Naive thymus-derived CD4-positive, alpha-beta T cell (primary cell): ENCODE data around the gene CBLB. TPM values are rescaled to one million over a fixed set of nuclear protein-coding genes. Genes with fewer than 3 reads are reported as not detected.

Source experiments
- ATAC-seq: fragments of 150-1000 bp; cut with Tn5 transposase; 2 replicates; pipeline ENCODE4 v1.10.0; 2021; ENCODE audit warnings: mild to moderate bottlenecking, moderate library complexity
- CTCF ChIA-PET: fragments of 350-600 bp; sonication (Branson Sonifier 250); formaldehyde crosslinking; loops from one replicate; lab custom pipeline; 2021; ENCODE audit warnings: antibody characterized with exemption; lab: Charles Lee
- POLR2A ChIA-PET: fragments of 350-600 bp; sonication (Branson Sonifier 250); formaldehyde crosslinking; loops from one replicate; lab custom pipeline; 2021; ENCODE audit warnings: antibody characterized with exemption, inconsistent platforms; lab: Charles Lee
- DNase-seq, 9 donors: peaks; one replicate each; pipeline versions ENCODE4 v3.0.0 to v3.0.0-alpha.2; 2020 to 2022; ENCODE audit warnings: mixed read lengths in 1 of 9
- H3K27ac ChIP-seq: one replicate; pipeline ENCODE4 v1.7.0; 2013; ENCODE audit warnings: mild to moderate bottlenecking, low read depth, low read length, moderate library complexity
- H3K27me3 ChIP-seq, 2 donors: one replicate each; pipeline ENCODE4 v1.7.0; 2013; ENCODE audit warnings: low read length in 2 of 2, mild to moderate bottlenecking in 2 of 2, moderate library complexity in 2 of 2; ENCODE audit not compliant: control insufficient read depth in 2 of 2, insufficient read depth in 2 of 2
- H3K36me3 ChIP-seq, 3 experiments: 1 replicate in 2 of 3; 2 replicates in 1 of 3; pipeline ENCODE4 v1.7.0; 2013; ENCODE audit warnings: low read length in 3 of 3, mild to moderate bottlenecking in 3 of 3, moderate library complexity in 1 of 3; ENCODE audit not compliant: insufficient read depth in 3 of 3, control insufficient read depth in 2 of 3
- H3K4me1 ChIP-seq, 2 donors: one replicate each; pipeline ENCODE4 v1.7.0; 2013; ENCODE audit warnings: low read length in 2 of 2, mild to moderate bottlenecking in 2 of 2, moderate library complexity in 1 of 2; ENCODE audit not compliant: control insufficient read depth in 2 of 2, insufficient read depth in 2 of 2
- H3K4me3 ChIP-seq: 2 replicates; pipeline ENCODE4 v1.7.0; 2013; ENCODE audit warnings: mild to moderate bottlenecking, low read length
- H3K9me3 ChIP-seq, 3 experiments: 1 replicate in 2 of 3; 2 replicates in 1 of 3; pipeline ENCODE4 v1.7.0; 2013; ENCODE audit warnings: low read length in 3 of 3; ENCODE audit not compliant: control insufficient read depth in 2 of 3
- H3K27ac Mint-ChIP-seq, 9 donors: one replicate each; pipeline ENCODE4 v1.8.0; 2020 to 2022; ENCODE audit warnings: mixed read lengths in 9 of 9, mild to moderate bottlenecking in 8 of 9, moderate library complexity in 5 of 9, inconsistent platforms in 2 of 9
- H3K27me3 Mint-ChIP-seq, 5 donors: one replicate each; pipeline ENCODE4 v1.8.0; 2021 to 2022; ENCODE audit warnings: mixed read lengths in 5 of 5, mild to moderate bottlenecking in 1 of 5
- H3K36me3 Mint-ChIP-seq, 5 donors: one replicate each; pipeline ENCODE4 v1.8.0; 2020 to 2022; ENCODE audit warnings: mixed read lengths in 5 of 5, mild to moderate bottlenecking in 3 of 5, inconsistent platforms in 1 of 5
- H3K4me1 Mint-ChIP-seq, 7 donors: one replicate each; pipeline ENCODE4 v1.8.0; 2020 to 2022; ENCODE audit warnings: mixed read lengths in 7 of 7, mild to moderate bottlenecking in 3 of 7, inconsistent platforms in 1 of 7
- H3K4me3 Mint-ChIP-seq, 10 donors: one replicate each; pipeline ENCODE4 v1.8.0; 2020 to 2022; ENCODE audit warnings: mild to moderate bottlenecking in 10 of 10, mixed read lengths in 10 of 10, moderate library complexity in 6 of 10, inconsistent platforms in 2 of 10
- H3K9me3 Mint-ChIP-seq, 11 donors: one replicate each; pipeline ENCODE4 v1.8.0; 2020 to 2022; ENCODE audit warnings: mixed read lengths in 11 of 11, mild to moderate bottlenecking in 4 of 11, inconsistent platforms in 1 of 11, moderate library complexity in 1 of 11
- intact Hi-C, 2 donors: fragments of 100-400 bp; cut with micrococcal nuclease; formaldehyde crosslinking; loops; one replicate each; pipeline ENCODE4 v1.15.1; 2023
- polyA plus RNA-seq, 2 donors: library from polyadenylated mRNA; unstranded; fragments of 300-500 nt; fragmentation: Illumina TruSeq; gene quantifications; one replicate each; pipeline ENCODE4 v1.2.3, GENCODE V29; 2021
- total RNA-seq, 6 experiments: library from RNA in 5 of 6; stranded (reverse) in 5 of 6; gene quantifications; 1 replicate in 5 of 6; 2 replicates in 1 of 6; pipeline ENCODE4 v1.2.3 and lab custom pipeline; 2021 to 2026

CBLB gene
- total and polyA plus RNA-seq, 7 experiments from 2014 or later: 22.4 to 135 (median 97.8) TPM

- Mint-ChIP-seq H3K9me3 (peaks cover 0 to 6% (median 0%) of the 10 kb centered on the region in 11 donors), H3K4me1 (no peaks in the 10 kb centered on the region), H3K4me3 (no peak overlapping the region), H3K27me3 (no peaks in the 10 kb centered on the region), H3K36me3 (peaks cover 0 to 6% (median 0%) of the 10 kb centered on the region in 5 donors), H3K27ac (peak overlapping the region in 1 of 9 donors; percentile 26)
- H3K27ac ChIP-seq: no peak overlapping the region
- no peak overlapping the region for H3K4me3 ChIP-seq
- H3K9me3 ChIP-seq: no peaks in the 10 kb centered on the region
- no peak for ATAC-seq
- CTCF ChIA-PET: no interaction called here
- POLR2A ChIA-PET: interaction anchor here (0.5 to 1.1 kb wide), 2 partner anchors 9 to 54 kb away, joined by 3 read pairs; no protein-coding TSS in a partner anchor
- H3K4me1 ChIP-seq: no peaks in the 10 kb centered on the region
- no peaks in the 10 kb centered on the region for H3K27me3 ChIP-seq
- no peak for DNase-seq
- H3K36me3 ChIP-seq: no peaks in the 10 kb centered on the region
- intact Hi-C loops: no loop called here
These were observed 30.7 kb upstream of the CBLB start for GRCh38 chr3:105899516-105899915.

- ChIA-PET CTCF (no interaction called here), POLR2A (interaction anchor here (0.6 to 1.5 kb wide), 2 partner anchors 9 to 54 kb away, joined by 3 read pairs; no protein-coding TSS in a partner anchor)
- Mint-ChIP-seq H3K36me3 (peaks cover 0 to 17% (median 0%) of the 10 kb centered on the region in 5 donors), H3K27ac (peak overlapping the region in 8 of 9 donors; percentile 1 to 75 (median 28)), H3K27me3 (no peaks in the 10 kb centered on the region), H3K4me3 (peak overlapping the region in 2 of 10 donors; percentile 8 to 23), H3K9me3 (peaks cover 0 to 2% (median 0%) of the 10 kb centered on the region in 11 donors), H3K4me1 (peaks cover 5 to 16% (median 11%) of the 10 kb centered on the region in 7 donors)
- H3K27me3 ChIP-seq: no peaks in the 10 kb centered on the region
- intact Hi-C loops: loop anchor here in 1 of 2 donors (1.0 kb wide), 1 partner anchor 8 kb away; no protein-coding TSS in a partner anchor
- no peak for DNase-seq
- no peak overlapping the region for H3K27ac ChIP-seq
- H3K4me1 ChIP-seq: no peaks in the 10 kb centered on the region
- H3K9me3 ChIP-seq: no peaks in the 10 kb centered on the region
- no peak overlapping the region for H3K4me3 ChIP-seq
- ATAC-seq: no peak
- no peaks in the 10 kb centered on the region for H3K36me3 ChIP-seq
These were observed 22.3 kb upstream of the CBLB start for GRCh38 chr3:105891101-105891500.

- ChIA-PET CTCF (no interaction called here), POLR2A (no interaction called here)
- Mint-ChIP-seq H3K4me1 (peaks cover 5 to 17% (median 13%) of the 10 kb centered on the region in 7 donors), H3K27me3 (no peaks in the 10 kb centered on the region), H3K36me3 (peaks cover 0 to 17% (median 0%) of the 10 kb centered on the region in 5 donors), H3K9me3 (peaks cover 0 to 2% (median 0%) of the 10 kb centered on the region in 11 donors), H3K4me3 (no peak overlapping the region), H3K27ac (no peak overlapping the region)
- Histone ChIP-seq H3K9me3 (no peaks in the 10 kb centered on the region), H3K4me3 (no peak overlapping the region), H3K27me3 (no peaks in the 10 kb centered on the region), H3K27ac (no peak overlapping the region), H3K36me3 (no peaks in the 10 kb centered on the region), H3K4me1 (no peaks in the 10 kb centered on the region)
- ATAC-seq: no peak
- no peak for DNase-seq
- intact Hi-C loops: no loop called here
These were observed 20.1 kb upstream of the CBLB start for GRCh38 chr3:105888621-105889579.

- Histone ChIP-seq H3K9me3 (no peaks in the 10 kb centered on the region), H3K4me1 (no peaks in the 10 kb centered on the region), H3K27ac (no peak overlapping the region), H3K36me3 (no peaks in the 10 kb centered on the region), H3K27me3 (no peaks in the 10 kb centered on the region), H3K4me3 (no peak overlapping the region)
- H3K4me3 Mint-ChIP-seq: no peak overlapping the region
- H3K27ac Mint-ChIP-seq: peak overlapping the region in 1 of 9 donors; percentile 7
- intact Hi-C loops: no loop called here
- H3K36me3 Mint-ChIP-seq: peaks cover 0 to 19% (median 0%) of the 10 kb centered on the region in 5 donors
- ChIA-PET CTCF (no interaction called here), POLR2A (interaction anchor here (0.6 kb wide), 1 partner anchor 321 kb away, joined by 4 read pairs; no protein-coding TSS in a partner anchor)
- peaks cover 0 to under 1% (median 0%) of the 10 kb centered on the region in 11 donors for H3K9me3 Mint-ChIP-seq
- H3K27me3 Mint-ChIP-seq: no peaks in the 10 kb centered on the region
- DNase-seq (no peak), ATAC-seq (no peak)
- peaks cover 5 to 23% (median 12%) of the 10 kb centered on the region in 7 donors for H3K4me1 Mint-ChIP-seq
These were observed 16.4 kb upstream of the CBLB start for GRCh38 chr3:105885256-105885655.

GRCh38 chr3:105883798-105884377 lies 15.1 kb upstream of the CBLB start:
- no peaks in the 10 kb centered on the region for H3K27me3 Mint-ChIP-seq
- H3K36me3 ChIP-seq: no peaks in the 10 kb centered on the region
- H3K27ac ChIP-seq: no peak overlapping the region
- H3K27ac Mint-ChIP-seq: peak overlapping the region in 5 of 9 donors; percentile 0 to 49 (median 29)
- H3K9me3 Mint-ChIP-seq: peaks cover 0 to 2% (median 0%) of the 10 kb centered on the region in 11 donors
- H3K4me1 ChIP-seq: no peaks in the 10 kb centered on the region
- CTCF ChIA-PET: no interaction called here
- H3K9me3 ChIP-seq: no peaks in the 10 kb centered on the region
- peak overlapping the region; percentile 27 to 92 (median 86) for H3K4me3 Mint-ChIP-seq
- POLR2A ChIA-PET: interaction anchor here (0.7 to 0.8 kb wide), 2 partner anchors 15 to 62 kb away, joined by 3 read pairs; partner anchors contain the start of gene CBLB
- H3K4me3 ChIP-seq: no peak overlapping the region
- no peaks in the 10 kb centered on the region for H3K27me3 ChIP-seq
- intact Hi-C loops: loop anchor here (1.0 to 2.0 kb wide), 2 partner anchors 7 to 15 kb away; partner anchors contain the start of gene CBLB (in 1 of the 2)
- ATAC-seq: no peak
- peaks cover 5 to 23% (median 12%) of the 10 kb centered on the region in 7 donors for H3K4me1 Mint-ChIP-seq
- no peak for DNase-seq
- peaks cover 0 to 20% (median 0%) of the 10 kb centered on the region in 5 donors for H3K36me3 Mint-ChIP-seq

- Mint-ChIP-seq H3K9me3 (peaks cover 0 to 2% (median 0%) of the 10 kb centered on the region in 11 donors), H3K36me3 (peaks cover 0 to 14% (median 0%) of the 10 kb centered on the region in 5 donors), H3K27ac (no peak overlapping the region), H3K4me3 (no peak overlapping the region), H3K4me1 (peaks cover 20 to 41% (median 39%) of the 10 kb centered on the region in 7 donors), H3K27me3 (no peaks in the 10 kb centered on the region)
- Histone ChIP-seq H3K4me1 (peaks cover 0 to 7% of the 10 kb centered on the region in 2 donors), H3K27me3 (no peaks in the 10 kb centered on the region), H3K36me3 (no peaks in the 10 kb centered on the region), H3K27ac (no peak overlapping the region), H3K4me3 (no peak overlapping the region), H3K9me3 (no peaks in the 10 kb centered on the region)
- DNase-seq (no peak), ATAC-seq (no peak)
- CTCF ChIA-PET: interaction anchor here (0.9 kb wide), 1 partner anchor 194 kb away, joined by 3 read pairs; no protein-coding TSS in a partner anchor
- intact Hi-C loops: no loop called here
- POLR2A ChIA-PET: interaction anchor here (0.7 kb wide), 3 partner anchors 12 to 45 kb away, joined by 3 read pairs; no protein-coding TSS in a partner anchor
These were observed 12.0 kb upstream of the CBLB start for GRCh38 chr3:105880681-105881290.
